Smooth muscle cell (in vitro differentiated cells): ENCODE measurements around the gene FBXL15. TPM values are rescaled to one million over a fixed set of nuclear protein-coding genes. Genes with fewer than 3 reads are reported as not detected.
A peak's percentile ranks its signal among the peaks of the same experiment; 100 is the strongest.

Experiments used
- DNase-seq: peaks from one replicate; lab custom pipeline; 2025; ENCODE audit not compliant: unreplicated experiment; lab: John Stamatoyannopoulos, UW
- H2AFZ ChIP-seq: fragments of 200-600 bp; sonication (generic); 2 replicates; pipeline ENCODE4 v1.6.0; 2016; ENCODE audit warnings: antibody characterized with exemption, low read depth, mild to moderate bottlenecking
- H3F3A ChIP-seq: fragments of 200-600 bp; sonication (generic); 2 replicates; pipeline ENCODE4 v1.6.0; 2017; ENCODE audit warnings: antibody characterized with exemption, low read depth
- H3K27ac ChIP-seq: fragments of 200-600 bp; sonication (generic); 2 replicates; pipeline ENCODE4 v1.5.1; 2016; ENCODE audit warnings: low read depth, mild to moderate bottlenecking
- H3K27me3 ChIP-seq: fragments of 200-600 bp; sonication (generic); 2 replicates; pipeline ENCODE4 v1.6.1; 2016; ENCODE audit warnings: low read depth, mild to moderate bottlenecking
- H3K36me3 ChIP-seq: fragments of 200-600 bp; sonication (generic); 2 replicates; pipeline ENCODE4 v1.5.1; 2016; ENCODE audit warnings: low read depth
- H3K4me1 ChIP-seq: fragments of 200-600 bp; sonication (generic); 2 replicates; pipeline ENCODE4 v1.5.1; 2016; ENCODE audit warnings: low read depth
- H3K4me2 ChIP-seq: fragments of 200-600 bp; sonication (generic); 2 replicates; pipeline ENCODE4 v1.6.0; 2016; ENCODE audit warnings: mild to moderate bottlenecking
- H3K4me3 ChIP-seq: fragments of 200-600 bp; sonication (generic); 2 replicates; pipeline ENCODE4 v1.5.1; 2016; ENCODE audit warnings: mild to moderate bottlenecking
- H3K79me2 ChIP-seq: fragments of 200-600 bp; sonication (generic); 2 replicates; pipeline ENCODE4 v1.6.0; 2016; ENCODE audit warnings: low read depth, mild to moderate bottlenecking
- H3K9ac ChIP-seq: fragments of 200-600 bp; sonication (generic); 2 replicates; pipeline ENCODE4 v1.6.0; 2016; ENCODE audit warnings: low read depth
- H3K9me3 ChIP-seq: fragments of 200-600 bp; sonication (generic); replicated peaks from 2 replicates; pipeline ENCODE4 v1.5.1; 2016; ENCODE audit warnings: low read depth
- H4K20me1 ChIP-seq: fragments of 200-600 bp; sonication (generic); 2 replicates; pipeline ENCODE4 v1.6.0; 2016; ENCODE audit warnings: low read depth
- CTCF ChIP-seq: fragments of 200-600 bp; sonication (generic); IDR thresholded peaks from 2 replicates; pipeline ENCODE4 v1.5.1; 2017; ENCODE audit warnings: borderline replicate concordance, mild to moderate bottlenecking, antibody characterized with exemption; ENCODE audit not compliant: insufficient read depth, poor library complexity, severe bottlenecking
- WGBS: methylation state at CpG from one replicate; pipeline ENCODE4 v1.1.7; 2016; ENCODE audit warnings: low lambda C conversion rate; 5-methylcytosine and 5-hydroxymethylcytosine counted together
- polyA plus RNA-seq: library from polyadenylated mRNA; unstranded; fragments of >200 nt; fragmentation: Nextera tagmentation; extraction: Ambion mirVana; gene quantifications from 2 replicates; pipeline ENCODE4 v1.2.1, GENCODE V29; 2016
- total RNA-seq: library from RNA; depleted of rRNA; stranded (reverse); fragments of >200 nt; gene quantifications from 2 replicates; pipeline ENCODE4 v1.2.3, GENCODE V29; 2014

Gene FBXL15
- total and polyA plus RNA-seq, 2 experiments from 2014 or later, result 8.2 to 29.0 TPM

- Histone ChIP-seq H3K4me2 (no peak overlapping the region), H3K27ac (no peak overlapping the region), H3K36me3 (no peaks in the 10 kb centered on the region), H4K20me1 (no peaks in the 10 kb centered on the region), H3K9me3 (no peaks in the 10 kb centered on the region), H3F3A (no peaks in the 10 kb centered on the region), H3K9ac (no peak overlapping the region), H3K4me3 (no peak overlapping the region), H3K27me3 (no peaks in the 10 kb centered on the region), H3K4me1 (peaks cover 23% of the 10 kb centered on the region), H3K79me2 (peaks cover 11% of the 10 kb centered on the region), H2AFZ (no peak overlapping the region)
- TF ChIP-seq CTCF, result no peak
- 79% methylated on average over 5 of the region's 5 CpGs for WGBS
- DNase-seq, result no peak
Observed at GRCh38 chr10:102433619-102434046, 13.0 kb downstream of the FBXL15 start.

GRCh38 chr10:102434394-102435132 is 13.9 kb downstream of the FBXL15 start:
- H3K4me3 ChIP-seq, result no peak overlapping the region
- H3K4me1 ChIP-seq, result peaks cover 23% of the 10 kb centered on the region
- H3K9ac ChIP-seq, result peak overlapping the region; percentile 7
- TF ChIP-seq CTCF, result no peak
- no peaks in the 10 kb centered on the region for H3K9me3 ChIP-seq
- no peak for DNase-seq
- peak overlapping the region; percentile 86 for H3K4me2 ChIP-seq
- H2AFZ ChIP-seq, result peak overlapping the region; percentile 78
- no peaks in the 10 kb centered on the region for H3K36me3 ChIP-seq
- H3K79me2 ChIP-seq, result peaks cover 11% of the 10 kb centered on the region
- peak overlapping the region; percentile 79 for H3K27ac ChIP-seq
- no peaks in the 10 kb centered on the region for H3K27me3 ChIP-seq
- H3F3A ChIP-seq, result no peaks in the 10 kb centered on the region
- no peaks in the 10 kb centered on the region for H4K20me1 ChIP-seq
- WGBS, result 25% methylated on average over 9 of the region's 9 CpGs

- no peak for TF ChIP-seq CTCF
- H3K27me3 ChIP-seq, result no peaks in the 10 kb centered on the region
- H4K20me1 ChIP-seq, result no peaks in the 10 kb centered on the region
- peak overlapping the region; percentile 79 for H3K27ac ChIP-seq
- peaks cover 11% of the 10 kb centered on the region for H3K79me2 ChIP-seq
- no peak for DNase-seq
- H3K4me2 ChIP-seq, result peak overlapping the region; percentile 86
- peak overlapping the region; percentile 78 for H2AFZ ChIP-seq
- peak overlapping the region; percentile 7 for H3K9ac ChIP-seq
- no peaks in the 10 kb centered on the region for H3K9me3 ChIP-seq
- no peaks in the 10 kb centered on the region for H3K36me3 ChIP-seq
- H3K4me3 ChIP-seq, result peak overlapping the region; percentile 45
- H3K4me1 ChIP-seq, result peaks cover 23% of the 10 kb centered on the region
- WGBS, result 55% methylated on average over 5 of the region's 5 CpGs
- H3F3A ChIP-seq, result no peaks in the 10 kb centered on the region
Observed at GRCh38 chr10:102435133-102435497, 14.5 kb downstream of the FBXL15 start.
